HG02759 (cell line): ENCODE results near the gene ZNF302.
A peak's percentile ranks its signal among the peaks of the same experiment; 100 is the strongest.

ENCODE experiments used
- ATAC-seq: cut with Tn5 transposase; IDR thresholded peaks from one replicate; pipeline ENCODE4 v1.9.1; 2021; ENCODE audit warnings: mild to moderate bottlenecking, moderate library complexity; ENCODE audit not compliant: unreplicated experiment

The ZNF302 gene

DNA sequence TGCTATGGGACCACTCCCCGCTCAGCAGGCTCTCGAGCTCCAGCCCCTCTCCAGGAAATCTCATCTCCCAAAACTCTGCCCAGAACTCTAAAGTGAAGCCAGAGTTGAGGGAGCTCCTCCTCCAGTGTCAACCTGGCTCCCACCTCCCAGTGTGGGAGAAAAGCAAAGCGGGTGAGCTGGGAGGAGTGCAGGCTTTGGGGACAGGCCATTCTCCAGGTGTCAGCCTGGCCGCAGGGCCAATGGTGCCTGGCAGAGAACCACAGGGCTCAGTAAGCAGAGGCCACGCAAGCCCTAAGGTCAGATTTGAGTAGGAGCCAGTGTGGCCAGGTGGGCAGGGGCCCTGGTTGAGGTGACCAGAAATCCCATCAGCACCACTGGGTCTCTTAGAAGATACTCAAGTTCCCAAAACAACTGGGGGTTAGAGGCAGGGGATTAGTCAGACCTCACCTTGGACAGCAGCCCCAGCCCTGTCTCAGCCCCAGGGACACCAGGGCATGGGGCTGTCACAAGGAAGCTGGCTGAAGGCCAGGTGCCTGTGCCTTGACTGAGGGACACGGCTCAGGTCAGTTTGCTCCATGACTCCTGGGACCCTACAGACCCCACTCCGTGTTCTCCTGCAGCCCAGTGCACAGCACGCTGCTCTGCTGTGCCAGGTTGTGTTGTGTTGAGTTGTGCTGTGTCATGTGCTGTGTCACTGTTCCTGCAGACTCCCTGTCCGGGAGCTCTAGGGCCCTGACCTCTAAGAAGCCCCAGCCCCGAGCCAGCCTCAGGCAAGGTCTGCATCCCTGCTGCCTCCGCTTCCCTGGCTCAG, 53.7 kb downstream of the ZNF302 start:
- no peak for ATAC-seq

DNA sequence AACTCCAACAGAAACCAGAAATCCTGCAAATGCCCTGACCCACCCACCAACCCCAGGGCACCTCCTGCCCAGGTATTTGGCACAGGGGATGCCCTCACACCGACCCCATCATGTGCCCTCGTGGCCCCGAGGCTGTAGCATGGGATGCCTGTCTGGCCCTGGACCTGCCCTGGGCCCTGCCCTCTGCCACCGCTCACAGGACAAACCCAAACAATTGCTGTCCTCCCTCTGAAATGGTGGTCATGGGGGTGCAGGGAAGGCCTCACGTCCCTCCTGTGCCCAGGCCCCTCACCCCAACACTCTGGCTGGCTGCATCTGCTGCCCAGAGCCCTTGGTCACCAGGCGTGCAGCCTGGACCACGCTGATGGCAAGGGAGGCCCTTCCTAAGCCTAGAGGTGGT, 54.5 kb downstream of the ZNF302 start:
- ATAC-seq, result no peak

GRCh38 chr19:34732612-34733211, 55.2 kb downstream of the ZNF302 start:
- no peak for ATAC-seq

DNA sequence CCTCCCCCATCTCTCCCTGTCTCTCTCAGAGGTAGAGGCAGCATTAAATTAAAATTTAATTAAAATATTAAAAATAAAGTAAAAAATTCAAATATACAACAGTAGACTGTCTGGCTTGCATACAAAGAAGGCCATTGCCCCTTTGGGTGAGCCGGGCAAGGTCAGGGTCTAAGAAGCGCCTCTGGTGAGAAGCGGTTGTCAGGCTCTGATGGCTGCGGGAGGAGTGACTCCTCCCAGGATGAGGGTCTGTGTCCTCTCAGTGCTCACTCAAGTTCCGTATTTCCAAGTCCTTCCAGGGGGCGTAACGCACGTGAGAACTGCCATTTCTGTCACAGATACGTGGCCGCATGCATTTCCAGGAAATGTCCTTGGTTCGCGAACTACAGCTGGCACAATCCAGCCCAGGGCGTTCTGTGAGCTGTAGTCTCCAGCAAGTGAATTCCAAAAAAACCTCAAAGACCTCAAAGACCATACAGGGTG, 55.8 kb downstream of the ZNF302 start:
- ATAC-seq, result peak; percentile 14

- peak; percentile 79 for ATAC-seq
Measured at GRCh38 chr19:34733746-34734536, 56.5 kb downstream of the ZNF302 start, which contains the start of gene ZNF181. Gene ZNF181 (plus strand): TSS chr19:34734243. CDS start chr19:34735038, 795 bp downstream.

DNA sequence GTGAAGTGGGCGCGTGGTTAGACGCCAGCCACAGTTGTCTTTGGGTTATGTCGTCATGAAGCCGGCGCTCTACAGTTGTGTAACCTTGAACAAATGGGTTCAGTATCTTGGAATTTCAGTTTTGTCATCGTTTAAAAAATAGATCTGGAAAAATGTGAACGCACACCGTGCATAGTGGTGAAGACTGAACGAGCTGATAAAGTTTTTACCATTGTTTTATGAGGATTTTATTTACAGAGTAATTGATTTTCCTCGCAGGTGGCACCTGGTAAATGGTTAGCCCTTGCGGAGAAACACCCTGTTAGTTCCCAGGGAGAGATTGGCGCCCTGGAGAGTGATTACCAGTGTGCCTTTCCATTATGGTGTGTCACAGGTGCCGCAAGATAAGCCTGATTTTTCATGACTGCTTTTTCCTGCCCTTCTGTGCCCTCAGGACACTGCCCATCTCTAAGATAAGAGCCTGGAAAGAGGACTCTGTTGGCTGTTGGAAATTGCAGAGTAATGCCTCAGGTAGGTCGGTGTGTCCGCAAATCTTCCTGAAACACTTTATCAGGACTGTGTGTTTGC, 57.1 kb downstream of the ZNF302 start:
- ATAC-seq, result no peak
